Mesenchymal stem cell (in vitro differentiated cells and primary cell): ENCODE measurements around the gene NRM.
A peak's percentile ranks its signal among the peaks of the same experiment; 100 is the strongest.

Source experiments
- DNase-seq: peaks from one replicate; pipeline ENCODE4 v3.0.0-alpha.2; 2013
- H2AFZ ChIP-seq: one replicate; pipeline ENCODE4 v1.6.1; 2013; ENCODE audit warnings: low read depth, mild to moderate bottlenecking, control low read depth, inconsistent platforms, low read length, moderate library complexity
- H2AK5ac ChIP-seq: 2 replicates; pipeline ENCODE4 v1.6.1; 2013; ENCODE audit warnings: low read length, moderate library complexity, mild to moderate bottlenecking, inconsistent platforms; ENCODE audit not compliant: severe bottlenecking
- H2BK120ac ChIP-seq: one replicate; pipeline ENCODE4 v1.6.1; 2013; ENCODE audit warnings: low read depth, mild to moderate bottlenecking, inconsistent platforms, low read length, moderate library complexity
- H2BK12ac ChIP-seq, 2 experiments: one replicate each; pipeline ENCODE4 v1.6.1; 2013; ENCODE audit warnings: inconsistent platforms in 2 of 2, low read length in 2 of 2, mild to moderate bottlenecking in 2 of 2, moderate library complexity in 2 of 2, control low read depth in 1 of 2
- H2BK15ac ChIP-seq: one replicate; pipeline ENCODE4 v1.6.1; 2013; ENCODE audit warnings: mild to moderate bottlenecking, low read depth, inconsistent platforms; ENCODE audit not compliant: poor library complexity, severe bottlenecking
- H2BK5ac ChIP-seq: 2 replicates; pipeline ENCODE4 v1.6.1; 2013; ENCODE audit warnings: low read depth, mild to moderate bottlenecking, low read length, control low read depth, inconsistent platforms; ENCODE audit not compliant: poor library complexity, severe bottlenecking
- H3K14ac ChIP-seq, 2 experiments: one replicate each; pipeline ENCODE4 v1.6.1; 2013; ENCODE audit warnings: inconsistent platforms in 2 of 2, low read length in 2 of 2, control low read depth in 1 of 2, mild to moderate bottlenecking in 1 of 2, moderate library complexity in 1 of 2
- H3K18ac ChIP-seq, 2 experiments: one replicate each; pipeline ENCODE4 v1.6.1; 2013; ENCODE audit warnings: inconsistent platforms in 2 of 2, low read length in 2 of 2, control low read depth in 1 of 2, low read depth in 1 of 2, mild to moderate bottlenecking in 1 of 2
- H3K23ac ChIP-seq, 2 experiments: one replicate each; pipeline ENCODE4 v1.6.1; 2013; ENCODE audit warnings: inconsistent platforms in 2 of 2, low read length in 2 of 2, mild to moderate bottlenecking in 2 of 2, moderate library complexity in 2 of 2, control low read depth in 1 of 2
- H3K27ac ChIP-seq: 2 replicates; pipeline ENCODE4 v1.5.1; 2013; ENCODE audit warnings: mild to moderate bottlenecking, moderate library complexity, low read length, control low read depth, inconsistent platforms; ENCODE audit not compliant: poor library complexity, severe bottlenecking
- H3K27me3 ChIP-seq, 2 experiments: 2 replicates each; pipeline versions ENCODE4 v1.6.1 to v1.7.0; 2013; ENCODE audit warnings: low read length in 2 of 2, mild to moderate bottlenecking in 2 of 2, moderate library complexity in 2 of 2, control low read depth in 1 of 2, inconsistent platforms in 1 of 2; ENCODE audit not compliant: control insufficient read depth in 1 of 2, insufficient read depth in 1 of 2
- H3K36me3 ChIP-seq, 2 experiments: 2 replicates each; pipeline versions ENCODE4 v1.6.1 to v1.7.0; 2013; ENCODE audit warnings: low read length in 2 of 2, control low read depth in 1 of 2, inconsistent platforms in 1 of 2, low read depth in 1 of 2, mild to moderate bottlenecking in 1 of 2; ENCODE audit not compliant: insufficient read depth in 2 of 2, control insufficient read depth in 1 of 2
- H3K4ac ChIP-seq, 2 experiments: one replicate each; pipeline ENCODE4 v1.6.1; 2013; ENCODE audit warnings: inconsistent platforms in 2 of 2, low read length in 2 of 2, mild to moderate bottlenecking in 2 of 2, moderate library complexity in 2 of 2, control low read depth in 1 of 2, low read depth in 1 of 2
- H3K4me1 ChIP-seq: 2 replicates; pipeline ENCODE4 v1.6.1; 2013; ENCODE audit warnings: low read depth, low read length, control low read depth; ENCODE audit not compliant: control insufficient read depth, insufficient read depth
- H3K4me2 ChIP-seq: 2 replicates; pipeline ENCODE4 v1.6.1; 2013; ENCODE audit warnings: low read length, mild to moderate bottlenecking, inconsistent platforms; ENCODE audit not compliant: poor library complexity, severe bottlenecking
- H3K4me3 ChIP-seq, 2 experiments: 2 replicates each; pipeline versions ENCODE4 v1.5.1 to v1.7.0; 2013; ENCODE audit warnings: low read length in 2 of 2, mild to moderate bottlenecking in 2 of 2, control low read depth in 1 of 2, low read depth in 1 of 2; ENCODE audit not compliant: insufficient read depth in 1 of 2
- H3K79me1 ChIP-seq: replicated peaks from 2 replicates; pipeline ENCODE4 v1.6.1; 2013; ENCODE audit warnings: mild to moderate bottlenecking, control low read depth, low read length, inconsistent platforms; ENCODE audit not compliant: poor library complexity, severe bottlenecking
- H3K9ac ChIP-seq: 2 replicates; pipeline ENCODE4 v1.7.0; 2013; ENCODE audit warnings: mild to moderate bottlenecking, low read length, moderate library complexity
- H3K9me3 ChIP-seq: 2 replicates; pipeline ENCODE4 v1.7.0; 2013; ENCODE audit warnings: mild to moderate bottlenecking, low read length; ENCODE audit not compliant: control insufficient read depth
- H4K8ac ChIP-seq: one replicate; pipeline ENCODE4 v1.6.1; 2013; ENCODE audit warnings: inconsistent platforms, mild to moderate bottlenecking, low read length, moderate library complexity
- H4K91ac ChIP-seq: one replicate; pipeline ENCODE4 v1.6.1; 2013; ENCODE audit warnings: mild to moderate bottlenecking, low read length, inconsistent platforms
- WGBS: methylation state at CpG from one replicate; pipeline ENCODE4 v1.1.7; 2013; ENCODE audit warnings: mixed read lengths; 5-methylcytosine and 5-hydroxymethylcytosine counted together

Gene NRM

DNA sequence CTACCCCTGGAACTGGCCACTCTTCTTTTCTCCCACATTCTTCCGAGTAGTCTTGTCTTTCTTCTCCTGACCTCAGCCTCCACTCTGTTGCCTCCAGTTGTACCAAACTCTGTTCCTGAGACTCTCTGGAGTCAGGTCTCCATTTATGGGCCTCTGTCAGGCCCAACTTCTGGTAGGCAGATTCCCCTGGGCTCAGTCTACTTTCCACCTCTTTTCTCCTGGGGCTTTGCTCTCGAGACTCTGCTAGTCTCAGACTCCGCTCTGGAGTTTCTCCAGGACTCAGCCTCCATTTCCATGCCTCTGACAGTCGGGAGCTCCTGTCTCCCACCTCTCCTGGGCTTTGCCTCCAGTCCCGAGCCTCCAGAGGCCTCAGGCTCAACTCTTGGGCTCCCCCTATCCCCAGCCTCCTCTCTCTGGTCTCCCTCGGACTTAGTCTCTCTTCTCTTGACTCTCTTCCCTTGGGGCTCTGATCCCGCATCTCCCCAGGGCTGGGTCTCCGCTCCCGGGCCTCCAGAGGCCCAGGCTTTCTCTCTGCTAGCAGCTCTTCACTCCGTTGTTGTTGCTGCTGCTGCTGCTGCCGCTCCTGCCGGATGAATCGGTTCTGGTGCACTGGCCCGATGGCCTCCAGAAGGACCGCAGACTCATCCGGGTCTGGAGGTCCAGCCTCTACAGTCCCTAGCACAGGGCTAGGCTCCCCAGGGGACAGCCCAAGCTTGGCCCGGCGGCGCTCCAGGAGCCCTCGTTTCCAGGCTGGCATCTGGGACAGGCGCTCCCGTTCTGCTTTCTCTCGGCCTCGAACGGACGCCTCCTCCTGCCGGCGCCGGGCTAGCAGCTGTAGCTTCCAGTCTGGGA, 5.4 kb downstream of the NRM start:
- peak overlapping the region; percentile 82 for H3K4me2 ChIP-seq
- peak overlapping the region; percentile 39 to 62 for H3K4ac ChIP-seq
- H2AFZ ChIP-seq: no peak overlapping the region
- peak overlapping the region in 1 of 2 experiments; percentile 91 for H3K14ac ChIP-seq
- H3K9me3 ChIP-seq: no peaks in the 10 kb centered on the region
- H3K79me1 ChIP-seq: peaks cover 2% of the 10 kb centered on the region
- WGBS: 30% methylated on average over 29 of the region's 29 CpGs
- H2AK5ac ChIP-seq: peak overlapping the region; percentile 50
- peak overlapping the region in 1 of 2 experiments; percentile 74 for H3K23ac ChIP-seq
- peak overlapping the region; percentile 83 to 93 for H3K4me3 ChIP-seq
- H3K18ac ChIP-seq: peak overlapping the region; percentile 87 to 91
- peaks cover 32% of the 10 kb centered on the region for H3K4me1 ChIP-seq
- peak overlapping the region; percentile 95 for H3K9ac ChIP-seq
- H3K27ac ChIP-seq: peak overlapping the region; percentile 90
- H2BK120ac ChIP-seq: peak overlapping the region; percentile 82
- peak overlapping the region; percentile 0 to 28 for H2BK12ac ChIP-seq
- peak overlapping the region; percentile 77 for H4K91ac ChIP-seq
- H3K36me3 ChIP-seq: peaks cover 19 to 25% of the 10 kb centered on the region in 2 experiments
- H2BK15ac ChIP-seq: no peak overlapping the region
- no peaks in the 10 kb centered on the region for H3K27me3 ChIP-seq
- peak; percentile 63 for DNase-seq
- peak overlapping the region; percentile 71 for H2BK5ac ChIP-seq
- H4K8ac ChIP-seq: peak overlapping the region; percentile 59

DNA sequence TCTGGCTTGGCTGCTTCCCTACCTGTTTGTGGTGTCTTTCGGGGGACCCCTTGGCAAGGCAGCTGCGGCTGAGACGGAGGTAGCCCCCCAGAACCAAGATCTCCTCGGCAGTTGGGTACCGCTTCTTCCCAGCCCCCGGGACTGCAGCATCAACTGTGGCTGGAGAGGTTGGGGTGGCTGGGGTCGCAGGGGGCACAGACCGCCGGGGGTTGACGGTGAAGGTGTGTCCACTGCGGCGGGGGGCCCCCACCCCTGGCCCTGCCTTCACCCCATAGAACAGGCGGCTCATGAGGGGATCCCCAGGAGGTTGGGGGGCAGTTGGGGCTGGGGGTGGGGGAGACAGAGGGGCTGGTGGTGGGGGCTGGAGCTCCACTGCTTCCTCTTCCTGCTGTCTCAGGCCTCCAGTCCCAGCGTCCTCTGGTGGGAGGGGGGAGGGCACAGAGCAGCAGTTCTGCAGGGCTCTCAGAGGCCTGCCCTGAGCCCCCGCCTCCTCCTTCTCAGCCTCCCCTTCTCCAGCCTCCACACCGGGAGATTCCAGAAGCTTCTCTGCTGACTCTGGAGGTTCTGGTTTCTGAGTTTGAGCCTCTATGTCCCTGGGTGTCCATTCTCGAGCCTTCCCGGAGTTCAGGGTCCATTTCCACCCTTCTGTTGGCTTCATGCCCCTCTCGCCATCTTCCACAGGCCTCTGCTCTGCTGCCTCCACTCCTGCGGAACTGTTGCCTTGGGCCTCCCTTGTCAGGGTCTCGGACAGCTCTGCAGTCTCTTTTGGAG, 6.2 kb downstream of the NRM start:
- Histone ChIP-seq H3K4me1 (peaks cover 34% of the 10 kb centered on the region), H2AK5ac (peak overlapping the region; percentile 65), H3K4me3 (peak overlapping the region; percentile 70 to 93), H3K9ac (peak overlapping the region; percentile 95), H3K27me3 (no peaks in the 10 kb centered on the region), H2BK12ac (no peak overlapping the region), H2BK120ac (no peak overlapping the region), H3K23ac (peak overlapping the region in 1 of 2 experiments; percentile 26), H4K91ac (peak overlapping the region; percentile 77), H3K4me2 (peak overlapping the region; percentile 83), H3K9me3 (no peaks in the 10 kb centered on the region), H2BK15ac (no peak overlapping the region), H3K18ac (peak overlapping the region; percentile 69 to 81), H3K79me1 (peaks cover 2% of the 10 kb centered on the region), H3K36me3 (peaks cover 27 to 33% of the 10 kb centered on the region in 2 experiments), H3K27ac (peak overlapping the region; percentile 98), H3K4ac (peak overlapping the region in 1 of 2 experiments; percentile 77), H2AFZ (no peak overlapping the region), H3K14ac (peak overlapping the region in 1 of 2 experiments; percentile 83), H4K8ac (no peak overlapping the region), H2BK5ac (no peak overlapping the region)
- 32% methylated on average over 13 of the region's 21 CpGs for WGBS
- DNase-seq: peak; percentile 51

DNA sequence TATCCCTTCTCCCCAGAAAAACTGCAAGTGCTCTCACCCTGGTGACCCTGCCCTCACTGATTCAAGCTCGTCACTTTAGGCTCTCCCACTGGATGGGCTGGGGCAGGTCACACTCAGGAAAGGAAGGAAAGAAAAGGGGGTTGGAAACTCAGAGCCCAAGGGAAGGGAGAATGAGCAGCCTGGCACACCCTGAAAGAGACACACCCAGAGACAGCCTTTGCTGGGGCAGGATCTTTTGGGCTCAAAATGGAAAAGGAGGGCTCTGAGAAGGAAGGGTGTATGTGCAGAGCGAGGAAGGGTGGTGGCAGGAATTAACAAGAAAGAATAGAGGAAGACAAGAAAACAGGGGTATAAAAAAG, 6.8 kb downstream of the NRM start:
- Histone ChIP-seq H2BK12ac (no peak overlapping the region), H3K9ac (peak overlapping the region; percentile 95), H3K4me2 (peak overlapping the region; percentile 83), H4K91ac (no peak overlapping the region), H2BK120ac (peak overlapping the region; percentile 27), H3K4me3 (peak overlapping the region; percentile 70 to 93), H3K14ac (peak overlapping the region; percentile 61 to 62), H2AFZ (no peak overlapping the region), H2AK5ac (peak overlapping the region; percentile 67), H3K18ac (peak overlapping the region; percentile 46 to 63), H3K36me3 (peaks cover 29 to 37% of the 10 kb centered on the region in 2 experiments), H3K79me1 (peaks cover 2% of the 10 kb centered on the region), H2BK15ac (no peak overlapping the region), H2BK5ac (no peak overlapping the region), H3K23ac (peak overlapping the region in 1 of 2 experiments; percentile 37), H4K8ac (no peak overlapping the region), H3K9me3 (no peaks in the 10 kb centered on the region), H3K4me1 (peaks cover 34% of the 10 kb centered on the region), H3K27me3 (no peaks in the 10 kb centered on the region), H3K4ac (peak overlapping the region; percentile 13 to 77), H3K27ac (peak overlapping the region; percentile 98)
- 22% methylated on average over 2 of the region's 2 CpGs for WGBS
- no peak for DNase-seq
